Measurements from ENCODE around the gene IQSEC1. TPM values are rescaled to one million over a fixed set of nuclear protein-coding genes. Genes with fewer than 3 reads are reported as not detected.
"Not testable (repeated sequence)": the region's sequence is repeated elsewhere in the genome, so short reads cannot be mapped to it uniquely, and the experiment has no call there.

Gene IQSEC1
- total and polyA plus RNA-seq, 2 donors (not counting 3 experiments of a cell fraction or from before 2014, with no cell fraction given) = 5.2 to 18.0 TPM

DNA sequence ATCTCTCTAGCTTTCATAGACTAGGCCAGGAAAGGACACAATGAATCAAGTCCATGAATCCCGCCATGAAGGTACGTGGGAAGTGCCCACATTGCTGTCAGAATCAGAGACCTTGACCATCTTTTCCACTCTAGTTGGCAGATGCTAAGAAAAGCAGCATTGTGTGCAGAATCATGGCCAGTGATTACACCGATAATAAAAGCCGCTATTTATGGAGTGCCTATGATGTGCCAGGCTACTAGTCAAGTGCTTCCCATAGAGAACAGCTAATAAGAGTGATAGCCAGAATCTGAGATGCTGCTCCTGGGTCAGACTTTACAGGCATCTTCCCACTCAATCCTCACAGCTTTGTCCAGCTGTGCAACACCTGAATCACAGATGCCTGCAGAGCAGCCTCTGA, 218.7 kb downstream of the IQSEC1 start:
- DNase-seq (ENCODE audit: low read depth, low spot score) = no peak
- CTCF ChIA-PET = no interaction called here
- Histone ChIP-seq H3K27ac (ENCODE audit: insufficient read depth, low read depth, low read length) (no peak overlapping the region), H3K27me3 (ENCODE audit: control insufficient read depth in 2 of 2, insufficient read depth in 2 of 2, low read length in 2 of 2) (peaks cover 8 to 11% of the 10 kb centered on the region in 2 experiments), H3K4me2 (ENCODE audit: insufficient read depth, low read length) (no peak overlapping the region), H4K20me1 (replicated peaks; ENCODE audit: control insufficient read depth, extremely low read depth, insufficient read depth, low read length) (no peaks in the 10 kb centered on the region), H2AFZ (ENCODE audit: low read depth, low read length) (no peak overlapping the region), H3K36me3 (ENCODE audit: control insufficient read depth in 2 of 2, extremely low read depth in 1 of 2, insufficient read depth in 2 of 2, low read length in 2 of 2) (no peaks in the 10 kb centered on the region), H3K4me3 (replicated peaks in 1 of 3; ENCODE audit: insufficient read depth in 1 of 3, low read depth in 1 of 3, low read length in 3 of 3) (no peak overlapping the region), H3K4me1 (ENCODE audit: control insufficient read depth, extremely low read depth, insufficient read depth, low read length) (no peaks in the 10 kb centered on the region), H3K9me1 (replicated peaks; ENCODE audit: control insufficient read depth, extremely low read depth, insufficient read depth, low read length) (no peaks in the 10 kb centered on the region), H3K9ac (replicated peaks; ENCODE audit: extremely low read depth, insufficient read depth, low read length) (no peak overlapping the region), H3K9me3 (replicated peaks; ENCODE audit: control insufficient read depth, insufficient read depth, low read length) (no peaks in the 10 kb centered on the region), H3K79me2 (ENCODE audit: control insufficient read depth, insufficient read depth, low read length) (no peaks in the 10 kb centered on the region)
- intact Hi-C loops (cut with micrococcal nuclease) = no loop called here
- POLR2A ChIA-PET = no interaction called here
- no peak for TF ChIP-seq GATA2 (IDR thresholded peaks at IDR 0.05; ENCODE audit: insufficient read depth, insufficient read length, low read depth, low read length)
- TF ChIP-seq, protein P1, sequence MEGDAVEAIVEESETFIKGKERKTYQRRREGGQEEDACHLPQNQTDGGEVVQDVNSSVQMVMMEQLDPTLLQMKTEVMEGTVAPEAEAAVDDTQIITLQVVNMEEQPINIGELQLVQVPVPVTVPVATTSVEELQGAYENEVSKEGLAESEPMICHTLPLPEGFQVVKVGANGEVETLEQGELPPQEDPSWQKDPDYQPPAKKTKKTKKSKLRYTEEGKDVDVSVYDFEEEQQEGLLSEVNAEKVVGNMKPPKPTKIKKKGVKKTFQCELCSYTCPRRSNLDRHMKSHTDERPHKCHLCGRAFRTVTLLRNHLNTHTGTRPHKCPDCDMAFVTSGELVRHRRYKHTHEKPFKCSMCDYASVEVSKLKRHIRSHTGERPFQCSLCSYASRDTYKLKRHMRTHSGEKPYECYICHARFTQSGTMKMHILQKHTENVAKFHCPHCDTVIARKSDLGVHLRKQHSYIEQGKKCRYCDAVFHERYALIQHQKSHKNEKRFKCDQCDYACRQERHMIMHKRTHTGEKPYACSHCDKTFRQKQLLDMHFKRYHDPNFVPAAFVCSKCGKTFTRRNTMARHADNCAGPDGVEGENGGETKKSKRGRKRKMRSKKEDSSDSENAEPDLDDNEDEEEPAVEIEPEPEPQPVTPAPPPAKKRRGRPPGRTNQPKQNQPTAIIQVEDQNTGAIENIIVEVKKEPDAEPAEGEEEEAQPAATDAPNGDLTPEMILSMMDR (IDR thresholded peaks at IDR 0.05; ENCODE audit: extremely low read depth in 1 of 2, insufficient read depth in 1 of 2, low read depth in 1 of 2, low read length in 2 of 2) = no peak
- TF ChIP-seq JUN (IDR thresholded peaks at IDR 0.05; ENCODE audit: borderline replicate concordance, insufficient read depth, insufficient read length, low read depth) = no peak
- TF ChIP-seq POLR2AphosphoS5 (IDR thresholded peaks at IDR 0.05; ENCODE audit: insufficient read depth, low read depth, low read length) = no peak
- no peak for TF ChIP-seq POLR2A (IDR thresholded peaks at IDR 0.05; ENCODE audit: low read depth, low read length)
- no peak for TF ChIP-seq FOS (IDR thresholded peaks at IDR 0.05; ENCODE audit: borderline replicate concordance, insufficient read depth, low read length)
- TF ChIP-seq EZH2 (IDR thresholded peaks at IDR 0.05; ENCODE audit: borderline replicate concordance, low read depth, low read length, severe bottlenecking) = no peak
- TF ChIP-seq MYC (IDR thresholded peaks at IDR 0.05; ENCODE audit: low read depth, low read length) = no peak
- TF ChIP-seq, protein P2, sequence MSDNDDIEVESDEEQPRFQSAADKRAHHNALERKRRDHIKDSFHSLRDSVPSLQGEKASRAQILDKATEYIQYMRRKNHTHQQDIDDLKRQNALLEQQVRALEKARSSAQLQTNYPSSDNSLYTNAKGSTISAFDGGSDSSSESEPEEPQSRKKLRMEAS (IDR thresholded peaks at IDR 0.05; ENCODE audit: insufficient read depth, insufficient read length) = no peak
- FAIRE-seq = no peak
- dilution Hi-C loops (cut with MboI; ENCODE audit: extremely low pct_ligation_motif_present, low sequenced_read_pairs) = no loop called here
- no TSS peak for BruUV-seq (replicated peaks)

DNA sequence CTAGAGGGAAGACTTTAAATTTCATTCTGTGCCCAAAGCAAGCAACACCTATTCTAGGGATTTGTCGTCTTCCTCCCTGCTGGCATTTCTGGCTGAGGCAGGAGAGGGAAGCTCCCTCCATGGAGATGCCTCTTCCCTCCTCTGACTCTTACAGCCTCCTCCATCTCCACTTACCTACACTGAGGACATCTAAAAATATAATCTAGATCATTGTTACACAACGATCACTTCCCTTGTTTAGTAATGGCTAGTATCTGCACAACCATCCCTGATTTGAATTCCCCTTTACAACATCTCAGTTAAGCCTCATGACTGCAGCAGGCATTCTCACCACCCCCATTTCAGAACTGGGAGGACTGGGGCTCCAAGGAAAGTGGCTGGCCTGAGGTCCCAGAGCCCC, 219.4 kb downstream of the IQSEC1 start:
- H3K36me3 ChIP-seq (ENCODE audit: control insufficient read depth in 2 of 2, extremely low read depth in 1 of 2, insufficient read depth in 2 of 2, low read length in 2 of 2); BruUV-seq (replicated peaks); H3K9ac ChIP-seq (replicated peaks; ENCODE audit: extremely low read depth, insufficient read depth, low read length); H3K4me1 ChIP-seq (ENCODE audit: control insufficient read depth, extremely low read depth, insufficient read depth, low read length); H3K4me3 ChIP-seq (replicated peaks in 1 of 3; ENCODE audit: insufficient read depth in 1 of 3, low read depth in 1 of 3, low read length in 3 of 3); FAIRE-seq; H3K9me1 ChIP-seq (replicated peaks; ENCODE audit: control insufficient read depth, extremely low read depth, insufficient read depth, low read length); H3K4me2 ChIP-seq (ENCODE audit: insufficient read depth, low read length); dilution Hi-C loops (cut with MboI; ENCODE audit: extremely low pct_ligation_motif_present, low sequenced_read_pairs); H3K79me2 ChIP-seq (ENCODE audit: control insufficient read depth, insufficient read depth, low read length); POLR2A ChIA-PET; DNase-seq (ENCODE audit: low read depth, low spot score); H3K9me3 ChIP-seq (replicated peaks; ENCODE audit: control insufficient read depth, insufficient read depth, low read length); H3K27ac ChIP-seq (ENCODE audit: insufficient read depth, low read depth, low read length); H4K20me1 ChIP-seq (replicated peaks; ENCODE audit: control insufficient read depth, extremely low read depth, insufficient read depth, low read length); H2AFZ ChIP-seq (ENCODE audit: low read depth, low read length); intact Hi-C loops (cut with micrococcal nuclease): not testable (repeated sequence)
- peaks cover 8 to 11% of the 10 kb centered on the region in 2 experiments for H3K27me3 ChIP-seq (ENCODE audit: control insufficient read depth in 2 of 2, insufficient read depth in 2 of 2, low read length in 2 of 2)
- CTCF ChIA-PET = interaction anchor here (1.1 to 1.4 kb wide), 2 partner anchors 10 to 238 kb away, joined by 3 read pairs; no protein-coding TSS in a partner anchor
